Nephron progenitor cell (in vitro differentiated cells): ENCODE results near the gene HACD2.

Source experiments
- DNase-seq: peaks from one replicate; pipeline ENCODE4 v3.0.0; 2021
- H3K27ac Mint-ChIP-seq: 2 replicates; pipeline ENCODE4 v1.8.0; 2021; ENCODE audit warnings: mild to moderate bottlenecking, moderate library complexity, mixed read lengths
- H3K27me3 Mint-ChIP-seq: 2 replicates; pipeline ENCODE4 v1.8.0; 2021; ENCODE audit warnings: mild to moderate bottlenecking, low read depth, mixed read lengths; ENCODE audit not compliant: poor library complexity
- H3K36me3 Mint-ChIP-seq: 2 replicates; pipeline ENCODE4 v1.8.0; 2021; ENCODE audit warnings: low read depth, mixed read lengths
- H3K4me1 Mint-ChIP-seq: 2 replicates; pipeline ENCODE4 v1.8.0; 2021; ENCODE audit warnings: mixed read lengths
- H3K4me3 Mint-ChIP-seq: 2 replicates; pipeline ENCODE4 v1.8.0; 2021; ENCODE audit warnings: mild to moderate bottlenecking, moderate library complexity, mixed read lengths
- H3K9me3 Mint-ChIP-seq: 2 replicates; pipeline ENCODE4 v1.8.0; 2021; ENCODE audit warnings: mild to moderate bottlenecking, moderate library complexity, mixed read lengths
- TF ChIP-seq, protein P1 (sequence below): fragments of 200-600 bp; sonication (generic); IDR thresholded peaks from 2 replicates; pipeline ENCODE4 v1.5.0; 2021; ENCODE audit warnings: antibody characterized with exemption

The HACD2 gene

DNA sequence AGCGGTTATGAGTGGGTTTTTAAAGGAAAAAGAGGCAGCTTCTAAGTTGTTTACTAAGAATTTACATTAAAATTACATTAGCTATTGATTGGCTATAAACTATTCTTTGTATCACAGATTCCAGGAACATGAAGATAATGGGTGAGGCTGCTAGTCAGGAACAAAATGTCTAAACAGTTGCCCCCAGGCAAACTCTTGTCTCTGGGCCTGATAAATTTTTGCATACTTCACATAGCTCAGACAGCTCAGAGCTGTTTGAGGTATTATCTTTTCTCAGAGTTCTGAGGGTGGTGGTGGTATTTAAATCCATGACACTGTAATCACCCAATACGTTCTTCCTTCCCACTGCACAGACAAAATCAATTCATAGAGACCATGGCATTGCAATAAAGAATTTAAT, 2.1 kb upstream of the HACD2 start:
- peak overlapping the region; percentile 23 for H3K4me3 Mint-ChIP-seq
- H3K27ac Mint-ChIP-seq: no peak overlapping the region
- H3K4me1 Mint-ChIP-seq: peaks cover 18% of the 10 kb centered on the region
- H3K36me3 Mint-ChIP-seq: peaks cover 51% of the 10 kb centered on the region
- peaks cover 49% of the 10 kb centered on the region for H3K9me3 Mint-ChIP-seq
- no peak for DNase-seq
- TF ChIP-seq, protein P1, sequence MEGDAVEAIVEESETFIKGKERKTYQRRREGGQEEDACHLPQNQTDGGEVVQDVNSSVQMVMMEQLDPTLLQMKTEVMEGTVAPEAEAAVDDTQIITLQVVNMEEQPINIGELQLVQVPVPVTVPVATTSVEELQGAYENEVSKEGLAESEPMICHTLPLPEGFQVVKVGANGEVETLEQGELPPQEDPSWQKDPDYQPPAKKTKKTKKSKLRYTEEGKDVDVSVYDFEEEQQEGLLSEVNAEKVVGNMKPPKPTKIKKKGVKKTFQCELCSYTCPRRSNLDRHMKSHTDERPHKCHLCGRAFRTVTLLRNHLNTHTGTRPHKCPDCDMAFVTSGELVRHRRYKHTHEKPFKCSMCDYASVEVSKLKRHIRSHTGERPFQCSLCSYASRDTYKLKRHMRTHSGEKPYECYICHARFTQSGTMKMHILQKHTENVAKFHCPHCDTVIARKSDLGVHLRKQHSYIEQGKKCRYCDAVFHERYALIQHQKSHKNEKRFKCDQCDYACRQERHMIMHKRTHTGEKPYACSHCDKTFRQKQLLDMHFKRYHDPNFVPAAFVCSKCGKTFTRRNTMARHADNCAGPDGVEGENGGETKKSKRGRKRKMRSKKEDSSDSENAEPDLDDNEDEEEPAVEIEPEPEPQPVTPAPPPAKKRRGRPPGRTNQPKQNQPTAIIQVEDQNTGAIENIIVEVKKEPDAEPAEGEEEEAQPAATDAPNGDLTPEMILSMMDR: no peak
- H3K27me3 Mint-ChIP-seq: no peaks in the 10 kb centered on the region

GRCh38 chr3:123586131-123586530, 1.3 kb upstream of the HACD2 start:
- Mint-ChIP-seq H3K36me3 (peaks cover 51% of the 10 kb centered on the region), H3K27me3 (no peaks in the 10 kb centered on the region), H3K4me1 (peaks cover 18% of the 10 kb centered on the region), H3K4me3 (no peak overlapping the region), H3K9me3 (peaks cover 40% of the 10 kb centered on the region), H3K27ac (no peak overlapping the region)
- TF ChIP-seq, protein P1: no peak
- DNase-seq: peak; percentile 45

DNA sequence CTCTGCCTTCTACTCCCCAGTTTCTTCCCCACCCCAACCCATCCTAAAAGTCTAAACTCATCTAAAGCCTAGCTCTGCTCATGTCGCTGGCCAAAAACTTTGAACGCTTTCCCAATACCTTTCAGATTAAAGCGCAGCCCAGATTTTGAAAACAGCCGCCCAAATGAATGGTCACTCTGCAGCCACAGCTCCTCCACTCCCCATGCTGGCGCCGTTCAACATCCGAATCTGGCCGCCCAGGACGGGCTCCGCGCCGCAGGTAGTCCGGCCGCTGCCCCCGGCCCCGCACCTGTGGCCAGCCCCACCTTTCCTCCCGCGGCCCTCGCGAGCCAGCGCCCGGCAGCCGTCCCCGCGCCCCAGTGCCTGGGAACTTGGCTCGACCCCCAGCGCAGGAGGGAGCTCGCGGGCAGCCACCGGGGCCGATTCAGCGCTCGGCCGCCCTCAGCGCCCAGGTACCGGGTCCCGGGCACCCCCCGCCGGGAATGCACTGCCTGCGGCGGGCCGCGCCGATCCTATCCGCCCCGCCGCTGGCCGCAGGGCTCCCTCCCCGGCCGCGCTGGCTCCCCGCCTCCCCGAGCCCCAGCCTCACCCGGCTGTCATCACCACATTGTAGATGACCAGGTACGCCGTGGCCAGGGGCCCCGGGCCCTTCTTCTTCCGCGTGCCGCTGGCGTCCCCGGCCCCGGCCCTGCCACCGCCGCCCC, 417 bp downstream of the HACD2 start:
- H3K36me3 Mint-ChIP-seq: peaks cover 47% of the 10 kb centered on the region
- TF ChIP-seq, protein P1: no peak
- H3K27me3 Mint-ChIP-seq: no peaks in the 10 kb centered on the region
- peak; percentile 70 for DNase-seq
- peak overlapping the region; percentile 60 for H3K27ac Mint-ChIP-seq
- peaks cover 18% of the 10 kb centered on the region for H3K4me1 Mint-ChIP-seq
- peaks cover 23% of the 10 kb centered on the region for H3K9me3 Mint-ChIP-seq
- H3K4me3 Mint-ChIP-seq: no peak overlapping the region

- H3K27me3 Mint-ChIP-seq: no peaks in the 10 kb centered on the region
- H3K4me3 Mint-ChIP-seq: no peak overlapping the region
- H3K36me3 Mint-ChIP-seq: peaks cover 43% of the 10 kb centered on the region
- TF ChIP-seq, protein P1: no peak
- DNase-seq: no peak
- no peak overlapping the region for H3K27ac Mint-ChIP-seq
- peaks cover 18% of the 10 kb centered on the region for H3K4me1 Mint-ChIP-seq
- H3K9me3 Mint-ChIP-seq: peaks cover 15% of the 10 kb centered on the region
Measured at GRCh38 chr3:123583561-123583960, 1.3 kb downstream of the HACD2 start.

DNA sequence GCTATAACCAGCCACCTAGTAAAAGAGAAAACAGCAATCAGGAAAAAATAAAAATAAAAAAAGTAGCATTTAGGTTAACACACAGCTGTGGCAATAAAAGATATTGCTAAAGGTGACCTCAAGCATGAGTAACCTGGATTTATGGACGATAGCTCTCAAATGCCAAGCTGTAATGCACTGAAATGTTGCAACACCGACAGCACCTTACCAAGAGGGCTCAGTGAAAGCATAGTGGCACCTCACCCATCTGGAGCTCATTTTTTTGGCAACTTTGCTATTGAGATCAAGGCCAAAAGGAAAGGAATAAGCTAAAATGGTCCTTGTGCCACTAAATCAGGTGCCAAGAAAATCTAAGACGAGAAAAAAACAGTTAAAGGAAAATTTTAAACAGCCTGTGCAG, 2.5 kb downstream of the HACD2 start:
- no peak for DNase-seq
- peaks cover 3% of the 10 kb centered on the region for H3K9me3 Mint-ChIP-seq
- H3K4me1 Mint-ChIP-seq: peaks cover 18% of the 10 kb centered on the region
- peaks cover 38% of the 10 kb centered on the region for H3K36me3 Mint-ChIP-seq
- H3K27me3 Mint-ChIP-seq: peaks cover under 1% of the 10 kb centered on the region
- TF ChIP-seq, protein P1: no peak
- H3K27ac Mint-ChIP-seq: no peak overlapping the region
- H3K4me3 Mint-ChIP-seq: no peak overlapping the region

- no peaks in the 10 kb centered on the region for H3K9me3 Mint-ChIP-seq
- TF ChIP-seq, protein P1: no peak
- DNase-seq: no peak
- no peak overlapping the region for H3K27ac Mint-ChIP-seq
- peaks cover 2% of the 10 kb centered on the region for H3K27me3 Mint-ChIP-seq
- peaks cover 32% of the 10 kb centered on the region for H3K36me3 Mint-ChIP-seq
- H3K4me3 Mint-ChIP-seq: no peak overlapping the region
- peaks cover 5% of the 10 kb centered on the region for H3K4me1 Mint-ChIP-seq
Measured at GRCh38 chr3:123576122-123576521, 8.7 kb downstream of the HACD2 start.
